ENCODE measurements around the gene ERMARD. TPM values are rescaled to one million over a fixed set of nuclear protein-coding genes. Genes with fewer than 3 reads are reported as not detected.
A peak's percentile ranks its signal among the peaks of the same experiment; 100 is the strongest.

ERMARD gene
- total RNA-seq, 1 donor from 2014 or later = 30.3 TPM

DNA sequence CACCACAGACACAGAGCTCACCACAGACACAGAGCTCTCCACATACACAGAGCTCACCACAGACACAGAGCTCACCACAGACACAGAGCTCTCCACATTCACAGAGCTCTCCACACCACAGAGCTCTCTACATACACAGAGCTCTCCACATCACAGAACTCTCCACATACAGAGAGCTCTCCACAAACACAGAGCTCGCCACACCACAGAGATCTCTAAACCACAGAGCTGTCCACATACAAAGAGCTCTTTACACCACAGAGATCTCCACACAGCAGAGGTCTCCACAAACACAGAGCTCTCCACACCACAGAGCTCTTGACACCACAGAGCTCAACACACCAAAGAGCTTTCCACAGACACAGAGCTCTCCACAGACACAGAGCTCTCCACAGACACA, 55.8 kb downstream of the ERMARD start:
- Mint-ChIP-seq H3K9me3 (ENCODE audit: low read depth) (no peaks in the 10 kb centered on the region), H3K4me1 (ENCODE audit: low read depth) (peaks cover 80% of the 10 kb centered on the region), H3K36me3 (ENCODE audit: insufficient read depth) (peaks cover 2% of the 10 kb centered on the region), H3K4me3 (ENCODE audit: low read depth) (no peak overlapping the region), H3K27me3 (no peaks in the 10 kb centered on the region), H3K27ac (peak overlapping the region; percentile 81)
- no peak for DNase-seq (ENCODE audit: low spot score, unreplicated experiment)
- TF ChIP-seq, protein P1, sequence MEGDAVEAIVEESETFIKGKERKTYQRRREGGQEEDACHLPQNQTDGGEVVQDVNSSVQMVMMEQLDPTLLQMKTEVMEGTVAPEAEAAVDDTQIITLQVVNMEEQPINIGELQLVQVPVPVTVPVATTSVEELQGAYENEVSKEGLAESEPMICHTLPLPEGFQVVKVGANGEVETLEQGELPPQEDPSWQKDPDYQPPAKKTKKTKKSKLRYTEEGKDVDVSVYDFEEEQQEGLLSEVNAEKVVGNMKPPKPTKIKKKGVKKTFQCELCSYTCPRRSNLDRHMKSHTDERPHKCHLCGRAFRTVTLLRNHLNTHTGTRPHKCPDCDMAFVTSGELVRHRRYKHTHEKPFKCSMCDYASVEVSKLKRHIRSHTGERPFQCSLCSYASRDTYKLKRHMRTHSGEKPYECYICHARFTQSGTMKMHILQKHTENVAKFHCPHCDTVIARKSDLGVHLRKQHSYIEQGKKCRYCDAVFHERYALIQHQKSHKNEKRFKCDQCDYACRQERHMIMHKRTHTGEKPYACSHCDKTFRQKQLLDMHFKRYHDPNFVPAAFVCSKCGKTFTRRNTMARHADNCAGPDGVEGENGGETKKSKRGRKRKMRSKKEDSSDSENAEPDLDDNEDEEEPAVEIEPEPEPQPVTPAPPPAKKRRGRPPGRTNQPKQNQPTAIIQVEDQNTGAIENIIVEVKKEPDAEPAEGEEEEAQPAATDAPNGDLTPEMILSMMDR (IDR thresholded peaks at IDR 0.05; ENCODE audit: unreplicated experiment) = no peak

DNA sequence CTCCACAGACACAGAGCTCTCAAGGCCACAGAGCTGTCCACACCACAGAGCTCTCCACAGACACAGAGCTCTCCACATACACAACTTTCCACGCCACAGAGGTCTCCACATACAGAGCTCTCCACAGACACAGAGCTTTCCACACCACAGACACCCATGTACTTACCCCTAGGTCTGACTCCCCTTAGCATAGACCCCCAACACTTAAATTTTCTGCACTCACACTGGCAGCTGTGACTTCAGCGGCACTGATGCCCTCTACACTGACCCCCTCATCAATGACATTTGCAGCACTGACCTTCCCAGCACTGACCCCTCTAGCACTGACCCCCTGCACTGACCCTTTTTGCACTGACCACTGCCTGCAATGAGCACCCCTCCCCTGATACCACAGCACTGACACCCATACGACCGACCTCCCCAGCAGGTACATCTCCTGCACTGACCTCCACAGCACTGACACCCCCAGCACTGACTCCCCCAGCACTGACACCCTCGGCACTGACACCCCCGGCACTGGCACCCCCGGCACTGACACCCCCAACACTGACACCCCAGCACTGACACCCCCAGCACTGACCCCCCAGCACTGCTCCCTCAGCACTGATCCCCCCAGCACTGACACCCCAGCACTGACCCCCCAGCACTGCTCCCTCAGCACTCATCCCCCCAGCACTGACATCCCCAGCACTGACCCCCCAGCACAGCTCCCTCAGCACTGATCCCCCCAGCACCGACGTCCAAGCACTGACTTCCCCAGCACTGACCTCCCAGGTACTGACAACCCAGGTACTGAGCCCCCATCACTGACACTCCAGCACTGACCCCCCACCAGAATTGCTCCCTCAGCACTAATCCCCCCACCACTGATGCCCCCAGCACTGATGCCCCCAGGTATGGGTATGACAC, 56.5 kb downstream of the ERMARD start:
- Mint-ChIP-seq H3K4me1 (ENCODE audit: low read depth) (peaks cover 75% of the 10 kb centered on the region), H3K4me3 (ENCODE audit: low read depth) (no peak overlapping the region), H3K27me3 (no peaks in the 10 kb centered on the region), H3K36me3 (ENCODE audit: insufficient read depth) (peaks cover 2% of the 10 kb centered on the region), H3K9me3 (ENCODE audit: low read depth) (no peaks in the 10 kb centered on the region), H3K27ac (peak overlapping the region; percentile 90)
- DNase-seq (ENCODE audit: low spot score, unreplicated experiment) = no peak
- TF ChIP-seq, protein P1 (IDR thresholded peaks at IDR 0.05; ENCODE audit: unreplicated experiment) = no peak

DNA sequence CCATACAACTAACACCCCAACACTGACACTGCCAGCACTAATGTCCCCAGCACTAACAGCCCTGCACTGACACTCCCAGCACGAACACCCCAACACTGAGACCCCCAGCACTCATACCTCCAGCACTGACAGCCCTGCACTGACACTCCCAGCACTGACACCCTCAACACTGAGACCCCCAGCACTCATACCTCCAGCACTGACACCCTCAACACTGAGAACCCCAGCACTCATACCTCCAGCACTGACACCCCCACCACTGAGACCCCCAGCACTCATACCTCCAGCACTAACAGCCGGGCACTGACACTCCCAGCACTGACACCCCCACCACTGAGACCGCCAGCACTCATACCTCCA, 57.2 kb downstream of the ERMARD start:
- Mint-ChIP-seq H3K36me3 (ENCODE audit: insufficient read depth) (peaks cover 4% of the 10 kb centered on the region), H3K4me1 (ENCODE audit: low read depth) (peaks cover 72% of the 10 kb centered on the region), H3K27me3 (no peaks in the 10 kb centered on the region), H3K4me3 (ENCODE audit: low read depth) (no peak overlapping the region), H3K27ac (peak overlapping the region; percentile 90), H3K9me3 (ENCODE audit: low read depth) (no peaks in the 10 kb centered on the region)
- TF ChIP-seq, protein P1 (IDR thresholded peaks at IDR 0.05; ENCODE audit: unreplicated experiment) = no peak
- no peak for DNase-seq (ENCODE audit: low spot score, unreplicated experiment)

DNA sequence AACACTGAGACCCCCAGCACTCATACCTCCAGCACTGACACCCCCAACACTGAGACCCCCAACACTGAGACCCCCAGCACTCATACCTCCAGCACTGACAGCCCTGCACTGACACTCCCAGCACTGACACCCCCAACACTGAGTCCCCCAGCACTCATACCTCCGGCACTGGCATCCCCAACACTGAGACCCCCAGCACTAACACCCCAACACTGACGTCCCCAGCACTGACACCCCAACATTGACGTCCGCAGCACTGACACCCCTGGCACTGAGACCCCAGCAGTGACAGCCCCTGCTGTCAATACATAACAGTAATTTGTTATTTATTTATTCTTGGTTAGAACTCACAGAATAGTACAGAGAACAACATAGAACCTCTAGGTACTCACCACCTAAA, 58.0 kb downstream of the ERMARD start:
- no peak overlapping the region for H3K4me3 Mint-ChIP-seq (ENCODE audit: low read depth)
- H3K9me3 Mint-ChIP-seq (ENCODE audit: low read depth) = no peaks in the 10 kb centered on the region
- TF ChIP-seq, protein P1 (IDR thresholded peaks at IDR 0.05; ENCODE audit: unreplicated experiment) = no peak
- peak overlapping the region; percentile 97 for H3K27ac Mint-ChIP-seq
- peaks cover 5% of the 10 kb centered on the region for H3K36me3 Mint-ChIP-seq (ENCODE audit: insufficient read depth)
- DNase-seq (ENCODE audit: low spot score, unreplicated experiment) = no peak
- H3K27me3 Mint-ChIP-seq = no peaks in the 10 kb centered on the region
- peaks cover 64% of the 10 kb centered on the region for H3K4me1 Mint-ChIP-seq (ENCODE audit: low read depth)

DNA sequence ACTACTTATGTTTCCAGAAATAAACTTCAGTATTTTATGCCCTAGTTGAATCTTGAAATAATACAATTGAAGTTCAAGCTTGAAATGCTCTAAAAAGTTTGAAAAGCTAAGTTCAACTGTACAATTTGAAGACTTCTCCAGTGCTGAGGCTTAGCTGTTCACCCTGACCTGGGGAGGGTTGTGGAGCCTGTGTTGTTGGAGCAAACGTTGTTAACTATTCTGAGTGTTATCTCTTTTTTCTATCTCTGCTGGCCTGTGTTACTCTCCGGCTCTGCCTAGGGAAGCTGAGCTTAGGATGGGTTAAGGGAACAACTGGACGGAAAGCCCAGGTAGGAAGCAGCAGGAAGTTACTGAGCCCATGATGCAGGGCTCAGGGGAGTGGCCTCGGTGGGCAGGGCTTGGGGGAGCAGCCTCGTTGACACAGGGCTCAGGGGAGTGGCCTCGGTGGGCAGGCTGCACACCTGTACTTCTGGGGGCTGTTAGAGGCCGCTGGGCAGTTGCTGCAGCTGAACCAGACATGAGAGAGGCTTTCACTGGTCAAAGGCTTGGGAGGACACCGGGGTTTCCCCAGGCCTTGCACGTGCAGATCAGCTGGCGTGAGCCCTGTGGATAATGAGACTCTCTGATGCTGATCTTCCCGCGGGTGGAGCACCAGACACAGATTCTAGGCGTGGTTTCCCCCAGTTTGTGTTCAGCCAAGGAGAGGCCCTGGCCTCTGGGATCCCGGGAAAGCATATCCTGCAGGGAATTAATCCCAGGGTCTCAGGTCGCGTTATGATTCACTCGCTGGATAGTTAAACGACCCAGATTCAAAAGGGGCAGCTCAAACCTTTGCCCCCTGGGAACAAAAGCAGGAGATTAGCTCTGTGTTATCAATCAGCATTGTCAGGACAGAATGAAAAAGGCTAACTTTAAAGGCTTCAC, 58.9 kb downstream of the ERMARD start:
- H3K4me3 Mint-ChIP-seq (ENCODE audit: low read depth) = peak overlapping the region; percentile 24

More for the DNA sequence above, 58.9 kb downstream of the ERMARD start:
- Mint-ChIP-seq H3K27ac (peak overlapping the region; percentile 97), H3K9me3 (ENCODE audit: low read depth) (peaks cover 5% of the 10 kb centered on the region), H3K27me3 (no peaks in the 10 kb centered on the region), H3K4me1 (ENCODE audit: low read depth) (peaks cover 56% of the 10 kb centered on the region), H3K36me3 (ENCODE audit: insufficient read depth) (peaks cover 11% of the 10 kb centered on the region)
- TF ChIP-seq, protein P1 (IDR thresholded peaks at IDR 0.05; ENCODE audit: unreplicated experiment) = no peak
- DNase-seq (ENCODE audit: low spot score, unreplicated experiment) = peak; percentile 62
